Measurements from ENCODE around the gene SMIM3. TPM values are rescaled to one million over a fixed set of nuclear protein-coding genes. Genes with fewer than 3 reads are reported as not detected.

The SMIM3 gene
- total and polyA plus RNA-seq, 2 of the 13 experiments (the other 11 are each of a cell fraction or from before 2014, with no cell fraction given), result 11.6 to 96.7 TPM

DNA sequence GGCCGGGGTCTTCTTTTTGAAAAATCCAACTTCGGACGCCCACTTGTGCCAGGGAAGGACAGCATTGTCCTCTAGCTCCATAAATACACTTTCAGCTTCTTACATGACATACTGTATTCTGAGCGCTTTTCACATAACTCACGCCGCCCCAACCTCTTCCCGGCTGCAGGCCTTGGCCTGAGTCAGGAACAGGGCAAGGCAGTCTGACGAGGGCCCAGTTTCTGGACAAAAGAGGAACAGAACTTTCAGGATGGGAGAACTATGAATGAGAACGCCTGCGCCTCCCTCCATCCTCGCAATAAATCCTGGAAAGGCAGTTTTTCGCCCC, 20.4 kb upstream of the SMIM3 start (continued):
- TF ChIP-seq, protein P1, sequence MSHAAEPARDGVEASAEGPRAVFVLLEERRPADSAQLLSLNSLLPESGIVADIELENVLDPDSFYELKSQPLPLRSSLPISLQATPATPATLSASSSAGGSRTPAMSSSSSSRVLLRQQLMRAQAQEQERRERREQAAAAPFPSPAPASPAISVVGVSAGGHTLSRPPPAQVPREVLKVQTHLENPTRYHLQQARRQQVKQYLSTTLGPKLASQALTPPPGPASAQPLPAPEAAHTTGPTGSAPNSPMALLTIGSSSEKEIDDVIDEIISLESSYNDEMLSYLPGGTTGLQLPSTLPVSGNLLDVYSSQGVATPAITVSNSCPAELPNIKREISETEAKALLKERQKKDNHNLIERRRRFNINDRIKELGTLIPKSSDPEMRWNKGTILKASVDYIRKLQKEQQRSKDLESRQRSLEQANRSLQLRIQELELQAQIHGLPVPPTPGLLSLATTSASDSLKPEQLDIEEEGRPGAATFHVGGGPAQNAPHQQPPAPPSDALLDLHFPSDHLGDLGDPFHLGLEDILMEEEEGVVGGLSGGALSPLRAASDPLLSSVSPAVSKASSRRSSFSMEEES (CRISPR knock-in tag; IDR thresholded peaks at IDR 0.05), result no peak
- peak; percentile 72; the same call in 1 of the 2 replicates for TF ChIP-seq ZNF264 (CRISPR knock-in tag; IDR thresholded peaks at IDR 0.05)
- TF ChIP-seq ZNF501 (CRISPR knock-in tag; IDR thresholded peaks at IDR 0.05), result peak; percentile 79; the same call in 1 of the 2 replicates
- no peak for TF ChIP-seq ZNF12 (CRISPR knock-in tag; IDR thresholded peaks at IDR 0.05)

DNA sequence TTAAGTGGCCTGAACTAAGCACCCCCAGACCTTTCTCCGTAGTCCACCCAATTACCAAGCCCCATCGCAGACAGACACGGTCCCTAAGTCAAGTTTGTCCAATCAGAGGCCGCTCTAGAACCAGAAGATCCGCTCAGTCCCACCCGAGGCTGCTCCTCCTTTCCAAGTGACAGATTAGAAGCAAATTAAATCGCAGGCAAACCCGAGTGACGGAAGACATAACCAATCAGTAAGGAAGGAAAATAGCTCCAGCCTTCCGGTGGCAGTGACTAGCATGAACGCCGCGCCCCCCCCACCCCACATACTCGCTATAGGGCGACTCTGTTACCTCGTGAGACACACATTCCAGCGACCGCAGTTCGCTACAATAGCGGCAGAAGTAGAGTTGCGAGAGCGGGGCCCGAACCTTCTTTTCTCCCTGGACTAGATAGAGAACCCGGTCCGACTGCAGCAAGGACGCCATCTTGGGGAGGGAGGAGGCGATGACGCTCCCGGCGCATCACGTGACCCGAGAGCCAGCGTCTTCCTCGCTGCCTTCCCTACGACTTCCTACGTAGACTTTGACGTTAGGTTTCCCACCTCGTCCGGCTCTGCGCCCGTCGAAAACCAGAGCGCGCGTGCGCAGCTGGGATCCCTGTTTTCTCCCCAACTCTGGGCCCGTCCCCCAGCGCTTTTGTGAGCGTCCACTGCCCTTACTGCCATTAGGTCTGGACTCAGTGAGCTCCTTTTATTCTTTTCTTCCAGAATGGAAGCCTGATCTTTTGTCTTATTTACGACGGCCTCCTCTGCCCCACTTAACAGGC, 19.8 kb upstream of the SMIM3 start, which contains the start of gene DCTN4:
TSS of gene DCTN4 (minus strand) at position 487 of the 803 bp plus-strand sequence. CDS start at position 463, 24 bp downstream.
- DNase-seq (ENCODE audit: low spot score), result peak; percentile 99
- peak; percentile 81 for FAIRE-seq
- ATAC-seq, result peak; percentile 98
- ChIA-PET POLR2A (interaction anchor here (0.6 to 3.4 kb wide), 11 partner anchors 9 to 494 kb away, joined by 3 to 25 read pairs (median 6); partner anchors contain the start of genes GM2A, GPX3, RBM22 and SMIM3), CTCF (ENCODE audit: low intra/inter-chr PET ratio, low total read pairs) (no interaction called here)
- peak within 1 kb of the TSS; percentile 88 for H2AFZ ChIP-seq (ENCODE audit: low read length)
- peak within 1 kb of the TSS; percentile 85 for H3K9ac ChIP-seq (ENCODE audit: insufficient read depth, low read depth, low read length)
- no peaks in the 10 kb centered on the region for H3K27me3 ChIP-seq (ENCODE audit: control insufficient read depth in 1 of 2, insufficient read depth in 2 of 2, low read length in 2 of 2)
- WGBS (ENCODE audit: low lambda C conversion rate), result 2% methylated on average over 40 of the region's 51 CpGs
- in situ Hi-C loops (cut with HindIII; ENCODE audit: extremely low pct_ligation_motif_present, low pct_unique_long_range_greater_than_20kb) (no loop called here), intact Hi-C loops (cut with micrococcal nuclease; ENCODE audit: unreplicated experiment) (loop anchor here (1.0 kb wide), 2 partner anchors 10 to 57 kb away; partner anchors contain the start of gene RBM22)
- peaks cover 63% of the 10 kb centered on the region for H3K4me1 ChIP-seq (ENCODE audit: insufficient read depth, low read length)
- no peaks in the 10 kb centered on the region for H3K9me3 ChIP-seq (ENCODE audit: low read length)
- H3K36me3 ChIP-seq (replicated peaks in 1 of 2; ENCODE audit: control insufficient read depth in 1 of 2, insufficient read depth in 2 of 2, low read length in 2 of 2), result peaks cover 2 to 17% of the 10 kb centered on the region in 2 experiments; a peak in 3 of 5 replicates
- no TSS peak for BruUV-seq (replicated peaks)
- H4K20me1 ChIP-seq (ENCODE audit: insufficient read depth, low read length), result no peaks in the 10 kb centered on the region
- H3K4me2 ChIP-seq (ENCODE audit: low read depth, low read length), result peak within 1 kb of the TSS; percentile 74
- peak within 1 kb of the TSS; percentile 84 to 93 (median 86) for H3K4me3 ChIP-seq (replicated peaks in 1 of 3; ENCODE audit: insufficient read depth in 1 of 3, low read depth in 2 of 3, low read length in 3 of 3)
- peaks cover 33% of the 10 kb centered on the region for H3K79me2 ChIP-seq (ENCODE audit: insufficient read depth, low read length)
- H3K27ac ChIP-seq (ENCODE audit: extremely low read length, insufficient read depth, low read length), result peak within 1 kb of the TSS; percentile 93
- TF ChIP-seq ZNF34 (CRISPR knock-in tag; IDR thresholded peaks at IDR 0.05; ENCODE audit: borderline replicate concordance) (peak; percentile 70; the same call in 1 of the 2 replicates), MED1 (CRISPR knock-in tag; IDR thresholded peaks at IDR 0.05) (peak; percentile 14; the same call in 1 of the 2 replicates), SUZ12 (IDR thresholded peaks at IDR 0.05; ENCODE audit: low read depth, low read length) (no peak), ZNF713 (CRISPR knock-in tag; IDR thresholded peaks at IDR 0.05) (no peak), SYNCRIP (IDR thresholded peaks at IDR 0.05; ENCODE audit: insufficient read depth, low read depth, low read length) (no peak), RBFOX2 (IDR thresholded peaks at IDR 0.05; ENCODE audit: low read depth, low read length) (peak; percentile 75), ZNF619 (CRISPR knock-in tag; IDR thresholded peaks at IDR 0.05) (0 out of 2 replicates have a peak, but pooled peaks have one; percentile 50), POLR2AphosphoS5 (IDR thresholded peaks at IDR 0.05; ENCODE audit: low read depth, low read length) (peak; percentile 76), RNF2 (conservative IDR thresholded peaks at IDR 0.05; ENCODE audit: low read depth) (peak; percentile 62; the same call in 1 of the 2 replicates), KDM5A (IDR thresholded peaks at IDR 0.05; ENCODE audit: borderline replicate concordance, low read length) (peak; percentile 89; the same call in 1 of the 2 replicates), ARNT2 (CRISPR knock-in tag; IDR thresholded peaks at IDR 0.05; ENCODE audit: low read depth) (peak; percentile 81)
- TF ChIP-seq, protein P2, sequence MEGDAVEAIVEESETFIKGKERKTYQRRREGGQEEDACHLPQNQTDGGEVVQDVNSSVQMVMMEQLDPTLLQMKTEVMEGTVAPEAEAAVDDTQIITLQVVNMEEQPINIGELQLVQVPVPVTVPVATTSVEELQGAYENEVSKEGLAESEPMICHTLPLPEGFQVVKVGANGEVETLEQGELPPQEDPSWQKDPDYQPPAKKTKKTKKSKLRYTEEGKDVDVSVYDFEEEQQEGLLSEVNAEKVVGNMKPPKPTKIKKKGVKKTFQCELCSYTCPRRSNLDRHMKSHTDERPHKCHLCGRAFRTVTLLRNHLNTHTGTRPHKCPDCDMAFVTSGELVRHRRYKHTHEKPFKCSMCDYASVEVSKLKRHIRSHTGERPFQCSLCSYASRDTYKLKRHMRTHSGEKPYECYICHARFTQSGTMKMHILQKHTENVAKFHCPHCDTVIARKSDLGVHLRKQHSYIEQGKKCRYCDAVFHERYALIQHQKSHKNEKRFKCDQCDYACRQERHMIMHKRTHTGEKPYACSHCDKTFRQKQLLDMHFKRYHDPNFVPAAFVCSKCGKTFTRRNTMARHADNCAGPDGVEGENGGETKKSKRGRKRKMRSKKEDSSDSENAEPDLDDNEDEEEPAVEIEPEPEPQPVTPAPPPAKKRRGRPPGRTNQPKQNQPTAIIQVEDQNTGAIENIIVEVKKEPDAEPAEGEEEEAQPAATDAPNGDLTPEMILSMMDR (CRISPR knock-in tag; IDR thresholded peaks at IDR 0.05), result peak; percentile 40; the same call in 1 of the 2 replicates
- TF ChIP-seq, protein P1 (CRISPR knock-in tag; IDR thresholded peaks at IDR 0.05), result peak; percentile 70

Measured in HepG2 (cell line).